Esophagus muscularis mucosa (tissue), 4 donors: ENCODE measurements around the gene GH2.

Experiments
- EP300 ChIP-seq: sonication (generic); formaldehyde crosslinking; IDR thresholded peaks from one replicate; pipeline ENCODE4 v1.6.1; 2017; ENCODE audit warnings: antibody characterized with exemption
- POLR2A ChIP-seq: fragments of 450-650 bp; IDR thresholded peaks from one replicate; pipeline ENCODE4 v1.6.1; 2017; ENCODE audit warnings: antibody characterized with exemption, moderate library complexity, mild to moderate bottlenecking, low read depth
- POLR2AphosphoS5 ChIP-seq, 2 donors: sonication (generic); formaldehyde crosslinking; IDR thresholded peaks; one replicate each; pipeline ENCODE4 v1.6.1; 2017; ENCODE audit warnings: antibody characterized with exemption in 2 of 2
- TF ChIP-seq, protein P1 (sequence below), 3 experiments: fragments of 200-600 bp in 2 of 3; fragments of 450-650 bp in 1 of 3; sonication (generic) in 2 of 3; IDR thresholded peaks; one replicate each; pipeline ENCODE4 v1.5.1; 2017 to 2019; ENCODE audit warnings: antibody characterized with exemption in 3 of 3, mild to moderate bottlenecking in 2 of 3, moderate library complexity in 1 of 3

DNA sequence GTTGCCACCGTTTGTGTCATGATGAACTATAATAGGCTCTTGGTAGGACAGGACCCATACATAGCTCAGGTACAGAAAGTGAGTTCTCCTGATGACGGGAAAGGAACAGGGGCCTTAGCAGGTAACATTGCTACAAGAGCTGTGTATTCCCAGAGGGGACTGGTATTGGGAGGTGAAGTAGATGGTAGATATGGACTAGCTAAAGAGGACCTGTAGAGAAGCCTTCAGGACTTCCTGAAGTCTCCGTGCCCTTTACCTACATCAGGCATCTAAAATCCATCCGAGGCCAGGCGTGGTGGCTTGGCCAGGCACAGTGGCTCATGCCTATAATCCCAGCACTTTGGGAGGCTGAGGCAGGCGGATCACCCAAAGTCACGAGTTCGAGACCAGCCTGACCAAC lies 26.6 kb downstream of the GH2 start:
- TF ChIP-seq, protein P1, sequence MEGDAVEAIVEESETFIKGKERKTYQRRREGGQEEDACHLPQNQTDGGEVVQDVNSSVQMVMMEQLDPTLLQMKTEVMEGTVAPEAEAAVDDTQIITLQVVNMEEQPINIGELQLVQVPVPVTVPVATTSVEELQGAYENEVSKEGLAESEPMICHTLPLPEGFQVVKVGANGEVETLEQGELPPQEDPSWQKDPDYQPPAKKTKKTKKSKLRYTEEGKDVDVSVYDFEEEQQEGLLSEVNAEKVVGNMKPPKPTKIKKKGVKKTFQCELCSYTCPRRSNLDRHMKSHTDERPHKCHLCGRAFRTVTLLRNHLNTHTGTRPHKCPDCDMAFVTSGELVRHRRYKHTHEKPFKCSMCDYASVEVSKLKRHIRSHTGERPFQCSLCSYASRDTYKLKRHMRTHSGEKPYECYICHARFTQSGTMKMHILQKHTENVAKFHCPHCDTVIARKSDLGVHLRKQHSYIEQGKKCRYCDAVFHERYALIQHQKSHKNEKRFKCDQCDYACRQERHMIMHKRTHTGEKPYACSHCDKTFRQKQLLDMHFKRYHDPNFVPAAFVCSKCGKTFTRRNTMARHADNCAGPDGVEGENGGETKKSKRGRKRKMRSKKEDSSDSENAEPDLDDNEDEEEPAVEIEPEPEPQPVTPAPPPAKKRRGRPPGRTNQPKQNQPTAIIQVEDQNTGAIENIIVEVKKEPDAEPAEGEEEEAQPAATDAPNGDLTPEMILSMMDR (IDR thresholded peaks at IDR 0.05): no peak
- TF ChIP-seq POLR2A (no peak), POLR2AphosphoS5 (IDR thresholded peaks at IDR 0.05) (no peak), EP300 (no peak)
